Activated T-helper 2 cell treated with anti-CD3 and anti-CD28 coated beads, Interferon-gamma antibody, Interleukin-2, Interleukin-4, amounts not matched to agents 10 μg/mL and 5 μg/mL and 100 μg/mL, durations not matched to agents 14 hours and 24 hours and 36 hours (primary cell): ENCODE data around the gene TMED10. TPM values are rescaled to one million over a fixed set of nuclear protein-coding genes. Genes with fewer than 3 reads are reported as not detected.
A peak's percentile ranks its signal among the peaks of the same experiment; 100 is the strongest.
"Not testable (repeated sequence)": the region's sequence is repeated elsewhere in the genome, so short reads cannot be mapped to it uniquely, and the experiment has no call there.

Source experiments
- DNase-seq: peaks from one replicate; pipeline ENCODE4 v3.0.0; 2021; ENCODE audit warnings: low spot score
- H3K27ac Mint-ChIP-seq: one replicate; pipeline ENCODE4 v1.8.0; 2021; ENCODE audit warnings: mixed read lengths
- H3K27me3 Mint-ChIP-seq: one replicate; pipeline ENCODE4 v1.8.0; 2021; ENCODE audit warnings: low read depth, mixed read lengths
- H3K36me3 Mint-ChIP-seq: one replicate; pipeline ENCODE4 v1.8.0; 2021; ENCODE audit warnings: low read depth, mixed read lengths
- H3K4me1 Mint-ChIP-seq: one replicate; pipeline ENCODE4 v1.8.0; 2021; ENCODE audit warnings: low read depth, mixed read lengths
- H3K4me3 Mint-ChIP-seq: one replicate; pipeline ENCODE4 v1.8.0; 2021; ENCODE audit warnings: low read depth, mild to moderate bottlenecking, moderate library complexity, mixed read lengths
- H3K9me3 Mint-ChIP-seq: one replicate; pipeline ENCODE4 v1.8.0; 2021; ENCODE audit warnings: mixed read lengths
- intact Hi-C: fragments of 100-400 bp; cut with micrococcal nuclease; formaldehyde crosslinking; loops from one replicate; pipeline ENCODE4 v1.15.1; 2023
- total RNA-seq: library from RNA; stranded (reverse); gene quantifications from 2 replicates; pipeline ENCODE4 v1.2.3, GENCODE V29; 2022

TMED10 gene
- total RNA-seq, 1 donor from 2014 or later = 231 TPM

- peaks cover 42% of the 10 kb centered on the region for H3K4me1 Mint-ChIP-seq
- intact Hi-C loops = loop anchor here (5.0 to 10.0 kb wide), 3 partner anchors 49 to 534 kb away; partner anchors contain the start of genes ERG28, TMED10 and TTLL5
- H3K36me3 Mint-ChIP-seq = peaks cover 44% of the 10 kb centered on the region
These were observed 47.8 kb downstream of the TMED10 start for GRCh38 chr14:75128596-75128990.

GRCh38 chr14:75127903-75128595, 48.4 kb downstream of the TMED10 start:
- intact Hi-C loops = loop anchor here (1.0 to 10.0 kb wide), 4 partner anchors 49 to 534 kb away; partner anchors contain the start of genes ERG28, TMED10 and TTLL5
- Mint-ChIP-seq H3K27me3 (no peaks in the 10 kb centered on the region), H3K4me3 (peak overlapping the region; percentile 98), H3K36me3 (peaks cover 38% of the 10 kb centered on the region), H3K27ac (peak overlapping the region; percentile 94), H3K9me3 (no peaks in the 10 kb centered on the region), H3K4me1 (peaks cover 42% of the 10 kb centered on the region)
- no peak for DNase-seq

More at GRCh38 chr14:75128596-75128990, 47.8 kb downstream of the TMED10 start:
- H3K27ac Mint-ChIP-seq = no peak overlapping the region
- H3K27me3 Mint-ChIP-seq = no peaks in the 10 kb centered on the region
- no peaks in the 10 kb centered on the region for H3K9me3 Mint-ChIP-seq
- DNase-seq = no peak
- H3K4me3 Mint-ChIP-seq = peak overlapping the region; percentile 24

GRCh38 chr14:75127474-75127820, 49.0 kb downstream of the TMED10 start:
- DNase-seq = not testable (repeated sequence)

GRCh38 chr14:75126679-75127473, 49.5 kb downstream of the TMED10 start, which contains the start of gene NEK9:
TSS of gene NEK9 (minus strand) at chr14:75127048. CDS start at chr14:75126921, 127 bp downstream.
- DNase-seq = peak; percentile 85
- Mint-ChIP-seq H3K9me3 (no peaks in the 10 kb centered on the region), H3K4me1 (peaks cover 39% of the 10 kb centered on the region), H3K27ac (peak within 1 kb of the TSS; percentile 96), H3K4me3 (peak within 1 kb of the TSS; percentile 98), H3K27me3 (no peaks in the 10 kb centered on the region), H3K36me3 (peaks cover 33% of the 10 kb centered on the region)
- intact Hi-C loops = loop anchor here (1.0 to 10.0 kb wide), 4 partner anchors 50 to 535 kb away; partner anchors contain the start of genes ERG28, TMED10 and TTLL5

More at GRCh38 chr14:75127474-75127820, 49.0 kb downstream of the TMED10 start:
- peaks cover 39% of the 10 kb centered on the region for H3K4me1 Mint-ChIP-seq
- peaks cover 33% of the 10 kb centered on the region for H3K36me3 Mint-ChIP-seq
- intact Hi-C loops = loop anchor here (1.0 to 10.0 kb wide), 4 partner anchors 50 to 535 kb away; partner anchors contain the start of genes ERG28, TMED10 and TTLL5
- not testable (repeated sequence) for H3K27me3 Mint-ChIP-seq, H3K9me3 Mint-ChIP-seq
- H3K27ac Mint-ChIP-seq = peak overlapping the region; percentile 96
- peak overlapping the region; percentile 98 for H3K4me3 Mint-ChIP-seq

- Mint-ChIP-seq H3K9me3 (no peaks in the 10 kb centered on the region), H3K4me1 (peaks cover 40% of the 10 kb centered on the region), H3K27ac (peak overlapping the region; percentile 96), H3K27me3 (no peaks in the 10 kb centered on the region), H3K4me3 (peak overlapping the region; percentile 98), H3K36me3 (peaks cover 36% of the 10 kb centered on the region)
- DNase-seq = no peak
- intact Hi-C loops = loop anchor here (5.0 to 10.0 kb wide), 3 partner anchors 51 to 536 kb away; partner anchors contain the start of genes ERG28, TMED10 and TTLL5
These were observed 50.3 kb downstream of the TMED10 start for GRCh38 chr14:75126121-75126544.

- Mint-ChIP-seq H3K4me3 (peak overlapping the region; percentile 98), H3K27ac (peak overlapping the region; percentile 18), H3K4me1 (peaks cover 42% of the 10 kb centered on the region), H3K36me3 (peaks cover 39% of the 10 kb centered on the region), H3K9me3 (no peaks in the 10 kb centered on the region), H3K27me3 (no peaks in the 10 kb centered on the region)
- no peak for DNase-seq
- intact Hi-C loops = loop anchor here (5.0 to 10.0 kb wide), 3 partner anchors 52 to 537 kb away; partner anchors contain the start of genes ERG28, TMED10 and TTLL5
These were observed 50.8 kb downstream of the TMED10 start for GRCh38 chr14:75125617-75126016.

GRCh38 chr14:75123991-75124390, 52.4 kb downstream of the TMED10 start:
- H3K27ac Mint-ChIP-seq = peak overlapping the region; percentile 38

GRCh38 chr14:75121552-75121951, 54.9 kb downstream of the TMED10 start:
- H3K27me3 Mint-ChIP-seq = no peaks in the 10 kb centered on the region
- intact Hi-C loops = loop anchor here (10.0 kb wide), 1 partner anchor 373 kb away; no protein-coding TSS in a partner anchor
- H3K27ac Mint-ChIP-seq = no peak overlapping the region
- DNase-seq = no peak
- H3K4me3 Mint-ChIP-seq = no peak overlapping the region
- peaks cover 34% of the 10 kb centered on the region for H3K4me1 Mint-ChIP-seq
- H3K9me3 Mint-ChIP-seq = no peaks in the 10 kb centered on the region
- peaks cover 56% of the 10 kb centered on the region for H3K36me3 Mint-ChIP-seq

More at GRCh38 chr14:75123991-75124390, 52.4 kb downstream of the TMED10 start:
- H3K36me3 Mint-ChIP-seq = peaks cover 49% of the 10 kb centered on the region
- no peaks in the 10 kb centered on the region for H3K9me3 Mint-ChIP-seq
- peaks cover 46% of the 10 kb centered on the region for H3K4me1 Mint-ChIP-seq
- no peaks in the 10 kb centered on the region for H3K27me3 Mint-ChIP-seq
- DNase-seq = peak; percentile 18
- peak overlapping the region; percentile 15 for H3K4me3 Mint-ChIP-seq
- intact Hi-C loops = loop anchor here (10.0 kb wide), 1 partner anchor 371 kb away; no protein-coding TSS in a partner anchor

GRCh38 chr14:75120541-75121291, 55.7 kb downstream of the TMED10 start:
- H3K4me1 Mint-ChIP-seq = peaks cover 28% of the 10 kb centered on the region
- H3K36me3 Mint-ChIP-seq = peaks cover 58% of the 10 kb centered on the region
- H3K27me3 Mint-ChIP-seq = no peaks in the 10 kb centered on the region
- no peaks in the 10 kb centered on the region for H3K9me3 Mint-ChIP-seq
- no peak overlapping the region for H3K27ac Mint-ChIP-seq
- intact Hi-C loops = loop anchor here (10.0 kb wide), 1 partner anchor 374 kb away; no protein-coding TSS in a partner anchor
- no peak overlapping the region for H3K4me3 Mint-ChIP-seq
- DNase-seq = no peak

- intact Hi-C loops = no loop called here
- H3K4me1 Mint-ChIP-seq = peaks cover 22% of the 10 kb centered on the region
- DNase-seq = no peak
- no peaks in the 10 kb centered on the region for H3K9me3 Mint-ChIP-seq
- H3K27me3 Mint-ChIP-seq = no peaks in the 10 kb centered on the region
- peaks cover 63% of the 10 kb centered on the region for H3K36me3 Mint-ChIP-seq
- H3K4me3 Mint-ChIP-seq = no peak overlapping the region
- no peak overlapping the region for H3K27ac Mint-ChIP-seq
These were observed 57.4 kb downstream of the TMED10 start for GRCh38 chr14:75119056-75119455.

- intact Hi-C loops = no loop called here
- H3K4me3 Mint-ChIP-seq = no peak overlapping the region
- H3K9me3 Mint-ChIP-seq = no peaks in the 10 kb centered on the region
- DNase-seq = no peak
- H3K27me3 Mint-ChIP-seq = no peaks in the 10 kb centered on the region
- peaks cover 13% of the 10 kb centered on the region for H3K4me1 Mint-ChIP-seq
- peaks cover 81% of the 10 kb centered on the region for H3K36me3 Mint-ChIP-seq
- H3K27ac Mint-ChIP-seq = no peak overlapping the region
These were observed 62.4 kb downstream of the TMED10 start for GRCh38 chr14:75113932-75114539.
